ENCODE measurements around the gene PRPF40B. TPM values are rescaled to one million over a fixed set of nuclear protein-coding genes. Genes with fewer than 3 reads are reported as not detected.

Gene PRPF40B
- total RNA-seq, 1 experiment from 2014 or later: 22.9 TPM

GRCh38 chr12:49621651-49622500 lies 1.5 kb upstream of the PRPF40B start:
- peaks cover 3% of the 10 kb centered on the region; the same call in 1 of the 2 replicates for H3K27me3 ChIP-seq (ENCODE audit: control insufficient read depth, insufficient read depth, low read length)
- peak; percentile 51 for DNase-seq
- peak overlapping the region; percentile 65 for H3K4me3 ChIP-seq (ENCODE audit: insufficient read depth, low read depth, low read length)
- H3K36me3 ChIP-seq (replicated peaks; ENCODE audit: control insufficient read depth, insufficient read depth, low read length): no peaks in the 10 kb centered on the region

DNA sequence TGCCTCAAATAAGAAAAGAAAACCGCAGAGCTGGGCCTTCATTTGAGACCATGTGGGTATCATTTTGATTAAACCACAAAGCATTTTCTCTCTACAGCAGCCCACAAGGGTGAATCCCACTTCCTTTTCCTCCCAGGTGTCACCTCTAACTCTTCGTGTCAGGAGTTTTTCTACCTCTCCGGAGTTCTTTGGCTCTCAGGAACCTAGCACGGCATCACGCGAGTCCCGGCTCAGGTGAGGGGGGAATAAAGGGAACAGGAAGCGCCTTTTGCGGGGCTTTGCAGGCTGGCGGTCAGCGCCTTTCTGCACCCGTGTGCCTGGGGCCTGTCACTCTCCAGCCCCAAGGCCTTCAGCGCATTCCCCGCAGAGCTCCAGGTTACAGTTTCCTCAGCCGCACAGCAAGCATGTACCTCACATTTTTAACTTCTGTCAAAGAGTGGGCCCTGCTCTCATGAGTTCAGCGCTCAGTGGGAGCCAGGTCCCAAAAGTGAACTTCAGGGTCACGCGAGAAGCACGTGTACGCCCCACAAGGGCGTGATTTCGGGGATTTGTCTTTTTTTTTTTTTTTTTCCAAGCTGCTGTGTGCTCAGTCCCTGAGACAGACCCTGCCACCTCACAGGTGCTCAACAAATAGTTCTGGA lies 740 bp upstream of the PRPF40B start:
- DNase-seq: peak; percentile 82

GRCh38 chr12:49624921-49625577 lies 1.7 kb downstream of the PRPF40B start:
- no peak overlapping the region for H3K4me3 ChIP-seq (ENCODE audit: insufficient read depth, low read depth, low read length)
- DNase-seq: no peak
- no peaks in the 10 kb centered on the region for H3K36me3 ChIP-seq (replicated peaks; ENCODE audit: control insufficient read depth, insufficient read depth, low read length)
- peaks cover 3% of the 10 kb centered on the region; the same call in 1 of the 2 replicates for H3K27me3 ChIP-seq (ENCODE audit: control insufficient read depth, insufficient read depth, low read length)

More for the DNA sequence above, 740 bp upstream of the PRPF40B start:
- H3K4me3 ChIP-seq (ENCODE audit: insufficient read depth, low read depth, low read length): peak overlapping the region; percentile 65
- H3K36me3 ChIP-seq (replicated peaks; ENCODE audit: control insufficient read depth, insufficient read depth, low read length): no peaks in the 10 kb centered on the region
- H3K27me3 ChIP-seq (ENCODE audit: control insufficient read depth, insufficient read depth, low read length): peaks cover 3% of the 10 kb centered on the region; the same call in 1 of the 2 replicates

DNA sequence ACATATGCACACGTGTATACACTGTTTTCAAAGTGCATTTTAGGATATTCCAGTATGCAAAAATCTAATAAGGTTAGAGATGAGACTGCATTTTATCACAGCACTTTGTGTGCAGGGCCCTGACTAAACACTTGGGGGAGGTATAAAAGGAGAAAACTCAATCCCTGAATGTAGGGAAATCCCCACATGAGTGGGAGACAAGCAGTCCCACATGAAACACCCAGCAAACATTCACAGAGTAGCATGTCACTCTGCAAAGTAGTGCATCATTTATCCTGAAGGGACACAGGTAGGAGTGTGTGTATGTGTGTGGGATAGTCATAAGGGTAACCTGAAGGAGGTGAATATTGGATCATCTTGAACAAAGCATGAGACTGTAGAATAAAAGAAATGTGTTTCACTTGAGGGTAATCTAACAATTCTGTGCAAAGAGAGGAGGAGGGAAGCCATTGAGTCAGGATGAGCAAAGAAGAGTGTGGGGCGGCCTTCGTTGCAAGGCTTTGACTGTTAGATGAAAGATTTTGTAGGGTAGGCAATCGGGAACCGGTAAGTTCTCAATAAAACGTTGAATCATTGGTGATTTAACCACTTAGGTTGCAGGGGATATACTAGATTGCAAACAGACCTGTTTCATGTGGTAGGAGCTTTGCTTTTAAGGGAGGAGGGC lies 2.9 kb downstream of the PRPF40B start:
- Histone ChIP-seq H3K4me3 (ENCODE audit: insufficient read depth, low read depth, low read length) (no peak overlapping the region), H3K27me3 (ENCODE audit: control insufficient read depth, insufficient read depth, low read length) (peaks cover 3% of the 10 kb centered on the region; the same call in 1 of the 2 replicates), H3K36me3 (replicated peaks; ENCODE audit: control insufficient read depth, insufficient read depth, low read length) (no peaks in the 10 kb centered on the region; the same call in 1 of the 2 replicates)
- DNase-seq: no peak

- H3K4me3 ChIP-seq (ENCODE audit: insufficient read depth, low read depth, low read length): no peak overlapping the region
- no peak for DNase-seq
- no peaks in the 10 kb centered on the region; the same call in 1 of the 2 replicates for H3K36me3 ChIP-seq (replicated peaks; ENCODE audit: control insufficient read depth, insufficient read depth, low read length)
- no peaks in the 10 kb centered on the region; the same call in 1 of the 2 replicates for H3K27me3 ChIP-seq (ENCODE audit: control insufficient read depth, insufficient read depth, low read length)
Measured at GRCh38 chr12:49626836-49627235, 3.5 kb downstream of the PRPF40B start.

DNA sequence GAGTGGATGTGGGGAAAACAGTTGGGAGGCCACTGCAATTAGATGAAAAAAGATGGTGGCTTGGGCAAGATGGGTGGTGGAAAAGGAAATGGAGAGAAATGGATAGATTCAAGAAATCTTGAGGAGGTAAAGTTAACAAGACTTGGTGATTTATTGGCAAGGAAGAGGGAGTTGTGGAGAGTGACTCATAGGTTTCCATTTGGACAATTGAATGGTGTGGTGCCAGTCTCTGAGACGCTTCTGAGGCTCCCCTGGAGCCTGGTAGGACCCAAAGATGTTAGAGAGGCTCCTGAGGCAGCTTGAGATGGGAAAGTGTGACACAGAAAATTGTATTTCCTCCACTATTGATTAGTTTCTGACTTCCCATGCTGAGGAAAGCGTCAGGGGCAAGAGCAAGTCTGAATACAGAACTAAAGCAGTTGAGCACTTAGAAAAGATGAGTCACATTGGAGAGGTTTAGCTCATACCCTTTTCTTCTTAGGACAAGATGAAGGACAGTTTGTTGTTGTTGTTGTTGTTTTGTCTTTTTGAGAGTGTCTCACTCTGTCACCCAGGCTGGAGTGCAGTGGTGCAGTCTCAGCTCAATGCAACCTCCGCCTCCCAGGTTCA lies 4.5 kb downstream of the PRPF40B start:
- Histone ChIP-seq H3K4me3 (ENCODE audit: insufficient read depth, low read depth, low read length) (no peak overlapping the region), H3K36me3 (replicated peaks; ENCODE audit: control insufficient read depth, insufficient read depth, low read length) (no peaks in the 10 kb centered on the region; the same call in 1 of the 2 replicates)
- peak; percentile 8 for DNase-seq

DNA sequence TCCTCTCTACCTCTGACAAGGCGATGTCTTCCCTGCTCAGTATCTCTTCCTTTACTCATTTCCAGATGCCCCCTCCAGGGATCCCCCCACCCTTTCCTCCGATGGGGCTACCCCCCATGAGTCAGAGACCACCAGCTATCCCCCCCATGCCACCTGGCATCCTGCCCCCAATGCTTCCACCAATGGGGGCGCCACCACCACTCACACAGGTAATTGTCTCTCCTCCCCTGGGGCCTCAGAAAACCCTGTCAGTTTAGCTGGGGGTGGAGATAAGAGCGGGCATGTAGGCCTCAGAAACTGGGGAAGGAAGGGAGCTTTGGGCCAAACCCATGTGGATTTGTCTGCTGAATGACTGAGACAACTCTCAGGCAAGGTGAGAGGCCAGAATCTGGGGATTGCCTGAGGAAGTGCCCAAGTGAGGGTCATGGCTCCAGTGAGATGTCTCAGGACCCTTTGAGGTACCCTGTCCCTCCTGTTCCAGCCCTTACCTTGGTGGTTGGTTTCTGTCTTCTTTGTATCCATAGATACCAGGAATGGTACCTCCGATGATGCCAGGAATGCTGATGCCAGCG lies 8.1 kb downstream of the PRPF40B start:
- Histone ChIP-seq H3K27me3 (ENCODE audit: control insufficient read depth, insufficient read depth, low read length) (no peaks in the 10 kb centered on the region; the same call in 1 of the 2 replicates), H3K36me3 (replicated peaks; ENCODE audit: control insufficient read depth, insufficient read depth, low read length) (peaks cover 5% of the 10 kb centered on the region), H3K4me3 (ENCODE audit: insufficient read depth, low read depth, low read length) (no peak overlapping the region)
- peak; percentile 76 for DNase-seq

More for the DNA sequence above, 4.5 kb downstream of the PRPF40B start:
- no peaks in the 10 kb centered on the region; the same call in 1 of the 2 replicates for H3K27me3 ChIP-seq (ENCODE audit: control insufficient read depth, insufficient read depth, low read length)

- Histone ChIP-seq H3K4me3 (ENCODE audit: insufficient read depth, low read depth, low read length) (no peak overlapping the region), H3K27me3 (ENCODE audit: control insufficient read depth, insufficient read depth, low read length) (no peaks in the 10 kb centered on the region; the same call in 1 of the 2 replicates), H3K36me3 (replicated peaks; ENCODE audit: control insufficient read depth, insufficient read depth, low read length) (peaks cover 5% of the 10 kb centered on the region)
- no peak for DNase-seq
Measured at GRCh38 chr12:49632401-49632800, 9.0 kb downstream of the PRPF40B start.

GRCh38 chr12:49632986-49633702 lies 9.8 kb downstream of the PRPF40B start:
- no peak for DNase-seq
- no peaks in the 10 kb centered on the region; the same call in 1 of the 2 replicates for H3K27me3 ChIP-seq (ENCODE audit: control insufficient read depth, insufficient read depth, low read length)
- no peak overlapping the region for H3K4me3 ChIP-seq (ENCODE audit: insufficient read depth, low read depth, low read length)
- H3K36me3 ChIP-seq (replicated peaks; ENCODE audit: control insufficient read depth, insufficient read depth, low read length): peaks cover 6% of the 10 kb centered on the region

DNA sequence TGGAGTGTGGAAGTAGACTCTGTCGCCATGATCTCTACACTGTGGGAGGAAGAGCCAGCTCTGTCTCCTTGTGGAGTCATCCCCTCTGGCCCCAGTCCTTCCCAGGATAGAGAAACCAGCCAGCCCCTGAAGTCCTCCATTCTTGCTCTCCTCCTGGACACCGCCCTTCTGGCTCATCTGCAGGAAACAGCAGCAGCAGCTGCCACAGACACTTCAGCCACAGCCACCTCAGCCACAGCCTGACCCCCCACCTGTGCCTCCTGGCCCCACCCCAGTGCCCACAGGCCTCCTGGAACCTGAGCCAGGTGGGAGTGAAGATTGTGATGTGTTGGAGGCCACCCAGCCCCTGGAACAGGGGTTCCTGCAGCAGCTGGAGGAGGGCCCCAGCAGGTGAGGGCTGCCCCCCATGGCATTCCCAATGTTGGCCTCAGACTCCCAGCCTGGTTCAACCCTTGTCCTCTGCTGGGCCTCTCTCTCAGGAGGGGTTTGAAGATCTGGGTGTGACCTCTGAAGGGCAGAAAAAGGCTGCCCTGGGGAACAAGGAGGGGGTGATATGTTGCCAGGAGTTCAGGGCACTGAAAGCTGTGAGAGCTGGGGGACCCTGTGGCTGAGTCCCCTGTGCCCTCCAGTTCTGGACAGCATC lies 10.5 kb downstream of the PRPF40B start:
- Histone ChIP-seq H3K36me3 (replicated peaks; ENCODE audit: control insufficient read depth, insufficient read depth, low read length) (peaks cover 6% of the 10 kb centered on the region), H3K4me3 (ENCODE audit: insufficient read depth, low read depth, low read length) (no peak overlapping the region), H3K27me3 (ENCODE audit: control insufficient read depth, insufficient read depth, low read length) (no peaks in the 10 kb centered on the region; the same call in 1 of the 2 replicates)
- no peak for DNase-seq

DNA sequence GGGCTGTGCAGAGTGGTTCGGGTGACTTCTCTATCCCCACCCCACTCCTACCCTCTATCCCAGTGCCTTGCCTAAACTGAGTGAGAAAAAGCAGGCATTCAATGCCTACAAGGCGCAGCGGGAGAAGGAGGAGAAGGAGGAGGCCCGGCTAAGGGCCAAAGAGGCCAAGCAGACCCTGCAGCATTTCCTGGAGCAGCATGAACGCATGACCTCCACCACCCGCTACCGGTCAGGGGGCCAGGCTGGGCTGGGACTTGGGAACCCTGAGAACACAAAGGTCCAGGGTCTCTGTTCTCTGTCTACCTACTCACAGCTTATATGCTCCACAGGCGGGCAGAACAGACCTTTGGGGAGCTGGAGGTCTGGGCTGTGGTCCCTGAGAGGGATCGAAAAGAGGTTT lies 11.7 kb downstream of the PRPF40B start:
- Histone ChIP-seq H3K36me3 (replicated peaks; ENCODE audit: control insufficient read depth, insufficient read depth, low read length) (peaks cover 6% of the 10 kb centered on the region), H3K27me3 (ENCODE audit: control insufficient read depth, insufficient read depth, low read length) (no peaks in the 10 kb centered on the region; the same call in 1 of the 2 replicates), H3K4me3 (ENCODE audit: insufficient read depth, low read depth, low read length) (no peak overlapping the region)
- DNase-seq: no peak

DNA sequence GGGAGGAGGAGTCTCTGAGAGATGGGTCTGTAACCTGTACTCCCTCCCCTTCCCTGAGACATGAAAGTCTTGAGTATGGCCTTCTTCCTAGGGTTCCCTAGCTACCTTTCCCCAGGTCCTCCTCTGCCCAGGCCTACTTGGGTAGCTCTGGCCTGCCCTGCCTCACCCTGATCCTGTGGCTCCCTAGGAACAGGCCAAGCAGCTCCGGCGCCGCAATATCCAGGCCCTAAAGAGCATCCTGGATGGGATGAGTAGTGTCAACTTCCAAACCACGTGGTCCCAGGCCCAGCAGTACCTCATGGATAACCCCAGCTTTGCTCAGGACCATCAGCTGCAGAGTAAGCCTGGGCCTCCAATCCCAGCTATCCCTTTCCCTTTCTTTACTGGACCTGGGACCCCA lies 12.3 kb downstream of the PRPF40B start:
- H3K4me3 ChIP-seq (ENCODE audit: insufficient read depth, low read depth, low read length): no peak overlapping the region
- H3K27me3 ChIP-seq (ENCODE audit: control insufficient read depth, insufficient read depth, low read length): no peaks in the 10 kb centered on the region
- H3K36me3 ChIP-seq (replicated peaks; ENCODE audit: control insufficient read depth, insufficient read depth, low read length): peaks cover 6% of the 10 kb centered on the region
- DNase-seq: no peak

All from H7 (cell line).